EL (cell line): ENCODE data around the gene HERC4.
"Not testable (repeated sequence)": the region's sequence is repeated elsewhere in the genome, so short reads cannot be mapped to it uniquely, and the experiment has no call there.

ENCODE experiments used
- DNase-seq: peaks from one replicate; pipeline ENCODE4 v3.0.0-alpha.2; 2016

Gene HERC4

GRCh38 chr10:67955614-67956013 lies 119.5 kb downstream of the HERC4 start:
- no peak for DNase-seq

GRCh38 chr10:67943917-67944316 lies 131.2 kb downstream of the HERC4 start:
- DNase-seq = no peak

GRCh38 chr10:67936416-67936815 lies 138.7 kb downstream of the HERC4 start:
- DNase-seq = peak; percentile 46

- no peak for DNase-seq
These were observed 139.9 kb downstream of the HERC4 start for GRCh38 chr10:67935223-67935622.

- DNase-seq = no peak
These were observed 140.7 kb downstream of the HERC4 start for GRCh38 chr10:67934336-67934735.

GRCh38 chr10:67933199-67933598 lies 141.9 kb downstream of the HERC4 start:
- DNase-seq = no peak

GRCh38 chr10:67926951-67927350 lies 148.1 kb downstream of the HERC4 start:
- DNase-seq = peak; percentile 35

GRCh38 chr10:67925449-67926005 lies 149.6 kb downstream of the HERC4 start:
- DNase-seq = peak; percentile 69

GRCh38 chr10:67924136-67924535 lies 150.9 kb downstream of the HERC4 start:
- no peak for DNase-seq

GRCh38 chr10:67923551-67923950 lies 151.5 kb downstream of the HERC4 start:
- peak; percentile 75 for DNase-seq

- no peak for DNase-seq
These were observed 154.0 kb downstream of the HERC4 start for GRCh38 chr10:67921065-67921464.

GRCh38 chr10:67917679-67918078 lies 157.4 kb downstream of the HERC4 start:
- DNase-seq = no peak

GRCh38 chr10:67917169-67917568 lies 157.9 kb downstream of the HERC4 start:
- no peak for DNase-seq

- DNase-seq = no peak
These were observed 160.2 kb downstream of the HERC4 start for GRCh38 chr10:67914777-67915340.

- DNase-seq = peak; percentile 31
These were observed 162.6 kb downstream of the HERC4 start for GRCh38 chr10:67912331-67912946.

GRCh38 chr10:67903581-67903980 lies 171.5 kb downstream of the HERC4 start:
- DNase-seq = no peak

GRCh38 chr10:67893637-67894036 lies 181.4 kb downstream of the HERC4 start:
- no peak for DNase-seq

- DNase-seq = peak; percentile 83
These were observed 190.0 kb downstream of the HERC4 start for GRCh38 chr10:67884842-67885670.

- DNase-seq = peak; percentile 92
These were observed 190.7 kb downstream of the HERC4 start, which contains the start of gene SIRT1 for GRCh38 chr10:67884313-67884841. Gene SIRT1, plus strand, starts transcription at chr10:67884656. Its CDS starts 66 bp downstream, at chr10:67884722.

- no peak for DNase-seq
These were observed 191.3 kb downstream of the HERC4 start for GRCh38 chr10:67883710-67884312.

GRCh38 chr10:67878133-67878532 lies 196.9 kb downstream of the HERC4 start:
- no peak for DNase-seq

- not testable (repeated sequence) for DNase-seq
These were observed 197.7 kb downstream of the HERC4 start for GRCh38 chr10:67877421-67877820.
